Loucy (cell line): Measurements from ENCODE around the gene SLCO2A1.

Experiments used
- H2AFZ ChIP-seq: fragments of 200-600 bp; sonication (generic); 2 replicates; pipeline ENCODE4 v1.6.0; 2016; ENCODE audit warnings: antibody characterized with exemption, mild to moderate bottlenecking, low read length, moderate library complexity
- H3F3A ChIP-seq: fragments of 200-600 bp; 2 replicates; pipeline ENCODE4 v1.6.0; 2016; ENCODE audit warnings: antibody characterized with exemption, low read depth, mild to moderate bottlenecking
- H3K27me3 ChIP-seq: fragments of 200-600 bp; sonication (generic); 2 replicates; pipeline ENCODE4 v1.6.1; 2014; ENCODE audit warnings: low read length, mild to moderate bottlenecking; ENCODE audit not compliant: insufficient read depth, poor library complexity, severe bottlenecking
- H3K36me3 ChIP-seq: fragments of 200-600 bp; sonication (generic); 2 replicates; pipeline ENCODE4 v1.6.1; 2016; ENCODE audit warnings: low read length; ENCODE audit not compliant: insufficient read depth
- H3K4me1 ChIP-seq: fragments of 200-600 bp; sonication (generic); 2 replicates; pipeline ENCODE4 v1.5.1; 2014; ENCODE audit warnings: low read length, mild to moderate bottlenecking; ENCODE audit not compliant: insufficient read depth, poor library complexity, severe bottlenecking
- H3K4me2 ChIP-seq: fragments of 200-600 bp; sonication (generic); 2 replicates; pipeline ENCODE4 v1.6.0; 2014; ENCODE audit warnings: antibody characterized with exemption, low read length, low read depth, mild to moderate bottlenecking; ENCODE audit not compliant: poor library complexity, severe bottlenecking
- H3K4me3 ChIP-seq: fragments of 200-600 bp; sonication (generic); 2 replicates; pipeline ENCODE4 v1.5.1; 2014; ENCODE audit warnings: low read length, mild to moderate bottlenecking, mixed read lengths; ENCODE audit not compliant: poor library complexity, severe bottlenecking
- H3K79me2 ChIP-seq: fragments of 200-600 bp; sonication (generic); 2 replicates; pipeline ENCODE4 v1.6.1; 2014; ENCODE audit warnings: low read length; ENCODE audit not compliant: insufficient read depth
- H3K9ac ChIP-seq: fragments of 200-600 bp; sonication (generic); 2 replicates; pipeline ENCODE4 v1.6.0; 2014; ENCODE audit warnings: mild to moderate bottlenecking, low read depth, low read length, moderate library complexity; ENCODE audit not compliant: poor library complexity, severe bottlenecking
- H3K9me2 ChIP-seq: fragments of 200-600 bp; sonication (generic); replicated peaks from 2 replicates; pipeline ENCODE4 v1.6.1; 2016; ENCODE audit warnings: low read depth, low read length, mixed read lengths
- H3K9me3 ChIP-seq: fragments of 200-600 bp; sonication (generic); 2 replicates; pipeline ENCODE4 v1.6.1; 2014; ENCODE audit warnings: mild to moderate bottlenecking, antibody characterized with exemption, low read length, low read depth; ENCODE audit not compliant: insufficient read depth
- H4K20me1 ChIP-seq: fragments of 200-600 bp; sonication (generic); 2 replicates; pipeline ENCODE4 v1.6.0; 2014; ENCODE audit warnings: antibody characterized with exemption, low read length, mild to moderate bottlenecking; ENCODE audit not compliant: insufficient read depth, poor library complexity, severe bottlenecking
- CTCF ChIP-seq: fragments of 200-600 bp; sonication (generic); conservative IDR thresholded peaks from 2 replicates; pipeline ENCODE4 v1.5.1; 2014; ENCODE audit warnings: mild to moderate bottlenecking, antibody characterized with exemption, low read length
- EZH2phosphoT487 ChIP-seq: fragments of 200-600 bp; IDR thresholded peaks from 2 replicates; pipeline ENCODE4 v1.6.1; 2018; ENCODE audit warnings: antibody characterized with exemption, mild to moderate bottlenecking, moderate library complexity, borderline replicate concordance

The SLCO2A1 gene

GRCh38 chr3:134052370-134052769, 22.6 kb upstream of the SLCO2A1 start:
- H3K79me2 ChIP-seq, result no peaks in the 10 kb centered on the region
- no peaks in the 10 kb centered on the region; the same call in 1 of the 2 replicates for H3K9me3 ChIP-seq
- H3K4me2 ChIP-seq, result no peak overlapping the region
- H4K20me1 ChIP-seq, result no peaks in the 10 kb centered on the region
- no peak overlapping the region for H2AFZ ChIP-seq
- no peaks in the 10 kb centered on the region for H3K36me3 ChIP-seq
- no peak overlapping the region for H3K9ac ChIP-seq
- H3K27me3 ChIP-seq, result no peaks in the 10 kb centered on the region
- H3K4me1 ChIP-seq, result peaks cover 39% of the 10 kb centered on the region
- no peaks in the 10 kb centered on the region for H3F3A ChIP-seq
- H3K4me3 ChIP-seq, result no peak overlapping the region
- no peak for TF ChIP-seq EZH2phosphoT487
- no peak for TF ChIP-seq CTCF
- no peaks in the 10 kb centered on the region for H3K9me2 ChIP-seq

GRCh38 chr3:134049676-134050075, 20.0 kb upstream of the SLCO2A1 start:
- no peak overlapping the region for H3K9ac ChIP-seq
- no peak overlapping the region for H3K4me2 ChIP-seq
- no peak overlapping the region for H3K4me3 ChIP-seq
- H3K4me1 ChIP-seq, result peaks cover 14% of the 10 kb centered on the region
- TF ChIP-seq EZH2phosphoT487, result no peak
- no peak for TF ChIP-seq CTCF
- peaks cover 8% of the 10 kb centered on the region; the same call in 1 of the 2 replicates for H3K9me3 ChIP-seq
- no peak overlapping the region for H2AFZ ChIP-seq
- no peaks in the 10 kb centered on the region for H3F3A ChIP-seq
- H3K79me2 ChIP-seq, result no peaks in the 10 kb centered on the region
- H4K20me1 ChIP-seq, result no peaks in the 10 kb centered on the region
- H3K27me3 ChIP-seq, result no peaks in the 10 kb centered on the region
- no peaks in the 10 kb centered on the region for H3K9me2 ChIP-seq
- no peaks in the 10 kb centered on the region for H3K36me3 ChIP-seq

DNA sequence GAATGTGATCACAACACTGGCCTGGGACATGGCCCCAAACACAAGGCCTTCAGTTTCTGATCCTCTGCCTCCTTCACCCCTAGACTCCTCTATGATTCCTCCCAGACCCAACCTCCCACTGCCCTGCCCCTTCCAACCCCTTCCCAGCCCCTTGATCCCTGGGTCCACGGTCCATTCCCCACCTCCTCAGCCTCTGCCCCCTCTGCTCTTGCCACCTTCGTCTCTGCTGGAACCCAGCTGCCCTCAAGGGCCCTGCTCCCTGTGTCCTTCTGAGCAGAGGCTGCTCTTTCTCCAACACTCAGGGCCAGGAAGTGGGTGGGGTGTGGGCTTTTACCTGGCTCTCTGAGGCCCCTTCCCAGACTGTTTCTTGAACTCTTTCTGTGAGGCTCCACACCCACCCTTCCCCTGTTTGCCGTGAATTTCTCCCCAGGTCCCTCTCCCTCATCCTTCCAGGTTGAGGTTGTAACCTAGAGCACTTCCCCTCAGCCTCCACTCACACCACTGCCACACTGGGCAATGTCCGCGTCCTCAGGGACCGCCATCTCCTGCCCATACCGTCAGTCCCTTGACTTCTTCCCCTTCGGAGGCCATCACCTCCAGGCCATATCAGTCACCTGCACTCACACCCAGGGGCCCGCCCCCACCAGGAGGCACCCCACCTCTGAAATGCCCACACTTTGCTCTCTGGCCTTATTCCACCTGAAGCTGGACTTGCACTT, 18.7 kb upstream of the SLCO2A1 start:
- H3K27me3 ChIP-seq, result no peaks in the 10 kb centered on the region
- no peak overlapping the region for H2AFZ ChIP-seq
- H3F3A ChIP-seq, result no peaks in the 10 kb centered on the region
- peaks cover 5% of the 10 kb centered on the region for H3K4me1 ChIP-seq
- TF ChIP-seq CTCF (no peak), EZH2phosphoT487 (no peak)
- H4K20me1 ChIP-seq, result no peaks in the 10 kb centered on the region
- H3K4me2 ChIP-seq, result no peak overlapping the region
- H3K9me2 ChIP-seq, result no peaks in the 10 kb centered on the region
- H3K9me3 ChIP-seq, result peaks cover 15% of the 10 kb centered on the region; the same call in 1 of the 2 replicates
- H3K36me3 ChIP-seq, result no peaks in the 10 kb centered on the region
- H3K79me2 ChIP-seq, result no peaks in the 10 kb centered on the region
- no peak overlapping the region for H3K9ac ChIP-seq
- H3K4me3 ChIP-seq, result no peak overlapping the region
